ENCODE measurements around the gene MAP4K3. TPM values are rescaled to one million over a fixed set of nuclear protein-coding genes. Genes with fewer than 3 reads are reported as not detected.
A peak's percentile ranks its signal among the peaks of the same experiment; 100 is the strongest.
"Not testable (repeated sequence)": the region's sequence is repeated elsewhere in the genome, so short reads cannot be mapped to it uniquely, and the experiment has no call there.

Gene MAP4K3
- total and polyA plus RNA-seq, 9 donors: 24.9 to 43.2 (median 28.3) TPM

GRCh38 chr2:39394516-39394961 is 42.5 kb downstream of the MAP4K3 start:
- Histone ChIP-seq H3K4me1 (ENCODE audit: control insufficient read depth, insufficient read depth, low read length) (peaks cover 6% of the 10 kb centered on the region), H3K9me3 (replicated peaks; ENCODE audit: control insufficient read depth, low read depth, low read length) (no peaks in the 10 kb centered on the region), H3K27me3 (ENCODE audit: control insufficient read depth, insufficient read depth, low read length) (no peaks in the 10 kb centered on the region), H3K4me3 (ENCODE audit: low read length) (no peak overlapping the region), H3K36me3 (ENCODE audit: control insufficient read depth, insufficient read depth, low read length) (no peaks in the 10 kb centered on the region), H3K27ac (ENCODE audit: low read length) (no peak overlapping the region)
- 23% methylated on average over 2 of the region's 5 CpGs for WGBS (ENCODE audit: insufficient coverage)
- DNase-seq: peak; percentile 55

- no peaks in the 10 kb centered on the region for H3K36me3 ChIP-seq (ENCODE audit: control insufficient read depth, insufficient read depth, low read length)
- DNase-seq: no peak
- H3K4me3 ChIP-seq (ENCODE audit: low read length): no peak overlapping the region
- no peaks in the 10 kb centered on the region for H3K27me3 ChIP-seq (ENCODE audit: control insufficient read depth, insufficient read depth, low read length)
- WGBS (ENCODE audit: insufficient coverage): no CpG with 5 or more reads among the region's 2 CpGs
- H3K27ac ChIP-seq (ENCODE audit: low read length): no peak overlapping the region
- H3K9me3 ChIP-seq (replicated peaks; ENCODE audit: control insufficient read depth, low read depth, low read length): no peaks in the 10 kb centered on the region
- peaks cover 2% of the 10 kb centered on the region for H3K4me1 ChIP-seq (ENCODE audit: control insufficient read depth, insufficient read depth, low read length)
These were observed 44.4 kb downstream of the MAP4K3 start for GRCh38 chr2:39392672-39393071.

GRCh38 chr2:39390216-39390615 is 46.9 kb downstream of the MAP4K3 start:
- Histone ChIP-seq H3K27me3 (ENCODE audit: control insufficient read depth, insufficient read depth, low read length) (no peaks in the 10 kb centered on the region), H3K4me3 (ENCODE audit: low read length) (no peak overlapping the region), H3K4me1 (ENCODE audit: control insufficient read depth, insufficient read depth, low read length) (no peaks in the 10 kb centered on the region), H3K9me3 (replicated peaks; ENCODE audit: control insufficient read depth, low read depth, low read length) (peaks cover 4% of the 10 kb centered on the region), H3K27ac (ENCODE audit: low read length) (no peak overlapping the region), H3K36me3 (ENCODE audit: control insufficient read depth, insufficient read depth, low read length) (no peaks in the 10 kb centered on the region)
- no peak for DNase-seq
- WGBS (ENCODE audit: insufficient coverage): 93% methylated on average over 3 of the region's 4 CpGs

- no peaks in the 10 kb centered on the region for H3K36me3 ChIP-seq (ENCODE audit: control insufficient read depth, insufficient read depth, low read length)
- no peak overlapping the region for H3K4me3 ChIP-seq (ENCODE audit: low read length)
- no peaks in the 10 kb centered on the region for H3K4me1 ChIP-seq (ENCODE audit: control insufficient read depth, insufficient read depth, low read length)
- H3K27me3 ChIP-seq (ENCODE audit: control insufficient read depth, insufficient read depth, low read length): no peaks in the 10 kb centered on the region
- no peak for DNase-seq
- peaks cover 4% of the 10 kb centered on the region for H3K9me3 ChIP-seq (replicated peaks; ENCODE audit: control insufficient read depth, low read depth, low read length)
- H3K27ac ChIP-seq (ENCODE audit: low read length): no peak overlapping the region
These were observed 51.0 kb downstream of the MAP4K3 start for GRCh38 chr2:39386064-39386463.

GRCh38 chr2:39385172-39385571 is 51.9 kb downstream of the MAP4K3 start:
- no peaks in the 10 kb centered on the region for H3K4me1 ChIP-seq (ENCODE audit: control insufficient read depth, insufficient read depth, low read length)
- WGBS (ENCODE audit: insufficient coverage): no CpG with 5 or more reads among the region's 2 CpGs
- H3K27ac ChIP-seq (ENCODE audit: low read length): no peak overlapping the region
- H3K27me3 ChIP-seq (ENCODE audit: control insufficient read depth, insufficient read depth, low read length): no peaks in the 10 kb centered on the region
- H3K36me3 ChIP-seq (ENCODE audit: control insufficient read depth, insufficient read depth, low read length): no peaks in the 10 kb centered on the region
- no peak overlapping the region for H3K4me3 ChIP-seq (ENCODE audit: low read length)
- peaks cover 4% of the 10 kb centered on the region for H3K9me3 ChIP-seq (replicated peaks; ENCODE audit: control insufficient read depth, low read depth, low read length)
- no peak for DNase-seq

GRCh38 chr2:39384071-39384470 is 53.0 kb downstream of the MAP4K3 start:
- not testable (repeated sequence) for DNase-seq; H3K4me3 ChIP-seq (ENCODE audit: low read length); H3K36me3 ChIP-seq (ENCODE audit: control insufficient read depth, insufficient read depth, low read length); H3K27ac ChIP-seq (ENCODE audit: low read length); H3K4me1 ChIP-seq (ENCODE audit: control insufficient read depth, insufficient read depth, low read length); H3K27me3 ChIP-seq (ENCODE audit: control insufficient read depth, insufficient read depth, low read length); H3K9me3 ChIP-seq (replicated peaks; ENCODE audit: control insufficient read depth, low read depth, low read length)
- WGBS (ENCODE audit: insufficient coverage): 100% methylated on average over 1 of the region's 11 CpGs

GRCh38 chr2:39383146-39383545 is 53.9 kb downstream of the MAP4K3 start:
- no peaks in the 10 kb centered on the region for H3K4me1 ChIP-seq (ENCODE audit: control insufficient read depth, insufficient read depth, low read length)
- H3K9me3 ChIP-seq (replicated peaks; ENCODE audit: control insufficient read depth, low read depth, low read length): peaks cover 4% of the 10 kb centered on the region
- no peak for DNase-seq
- H3K36me3 ChIP-seq (ENCODE audit: control insufficient read depth, insufficient read depth, low read length): no peaks in the 10 kb centered on the region
- WGBS (ENCODE audit: insufficient coverage): 82% methylated on average over 4 of the region's 6 CpGs
- H3K27me3 ChIP-seq (ENCODE audit: control insufficient read depth, insufficient read depth, low read length): no peaks in the 10 kb centered on the region
- no peak overlapping the region for H3K4me3 ChIP-seq (ENCODE audit: low read length)
- H3K27ac ChIP-seq (ENCODE audit: low read length): no peak overlapping the region

GRCh38 chr2:39381653-39382052 is 55.4 kb downstream of the MAP4K3 start:
- no peaks in the 10 kb centered on the region for H3K4me1 ChIP-seq (ENCODE audit: control insufficient read depth, insufficient read depth, low read length)
- H3K27me3 ChIP-seq (ENCODE audit: control insufficient read depth, insufficient read depth, low read length): no peaks in the 10 kb centered on the region
- H3K36me3 ChIP-seq (ENCODE audit: control insufficient read depth, insufficient read depth, low read length): peaks cover 2% of the 10 kb centered on the region
- H3K4me3 ChIP-seq (ENCODE audit: low read length): no peak overlapping the region
- no peak overlapping the region for H3K27ac ChIP-seq (ENCODE audit: low read length)
- no peak for DNase-seq
- 71% methylated on average over 2 of the region's 5 CpGs for WGBS (ENCODE audit: insufficient coverage)
- peaks cover 4% of the 10 kb centered on the region for H3K9me3 ChIP-seq (replicated peaks; ENCODE audit: control insufficient read depth, low read depth, low read length)

- Histone ChIP-seq H3K36me3 (ENCODE audit: control insufficient read depth, insufficient read depth, low read length) (peaks cover 2% of the 10 kb centered on the region), H3K27ac (ENCODE audit: low read length) (no peak overlapping the region), H3K4me3 (ENCODE audit: low read length) (no peak overlapping the region), H3K9me3 (replicated peaks; ENCODE audit: control insufficient read depth, low read depth, low read length) (no peaks in the 10 kb centered on the region), H3K4me1 (ENCODE audit: control insufficient read depth, insufficient read depth, low read length) (no peaks in the 10 kb centered on the region), H3K27me3 (ENCODE audit: control insufficient read depth, insufficient read depth, low read length) (no peaks in the 10 kb centered on the region)
- peak; percentile 30 for DNase-seq
- no CpG with 5 or more reads among the region's 2 CpGs for WGBS (ENCODE audit: insufficient coverage)
These were observed 56.4 kb downstream of the MAP4K3 start for GRCh38 chr2:39380525-39381150.

- no peaks in the 10 kb centered on the region for H3K27me3 ChIP-seq (ENCODE audit: control insufficient read depth, insufficient read depth, low read length)
- no peaks in the 10 kb centered on the region for H3K9me3 ChIP-seq (replicated peaks; ENCODE audit: control insufficient read depth, low read depth, low read length)
- DNase-seq: peak; percentile 86
- no peak overlapping the region for H3K27ac ChIP-seq (ENCODE audit: low read length)
- H3K36me3 ChIP-seq (ENCODE audit: control insufficient read depth, insufficient read depth, low read length): peaks cover 4% of the 10 kb centered on the region
- H3K4me3 ChIP-seq (ENCODE audit: low read length): no peak overlapping the region
- no peaks in the 10 kb centered on the region for H3K4me1 ChIP-seq (ENCODE audit: control insufficient read depth, insufficient read depth, low read length)
These were observed 57.2 kb downstream of the MAP4K3 start for GRCh38 chr2:39379643-39380524.
